Right lobe of liver (tissue), 6 donors: ENCODE results near the gene DNAH1. TPM values are rescaled to one million over a fixed set of nuclear protein-coding genes. Genes with fewer than 3 reads are reported as not detected.
"Not testable (repeated sequence)": the region's sequence is repeated elsewhere in the genome, so short reads cannot be mapped to it uniquely, and the experiment has no call there.

Experiments
- ATAC-seq, 4 donors: fragments of 200-7000 bp; cut with Tn5 transposase; one replicate each; pipeline ENCODE4 v1.9.1; 2020; ENCODE audit warnings: mild to moderate bottlenecking in 4 of 4, moderate library complexity in 4 of 4
- DNase-seq, 3 donors: peaks; one replicate each; pipeline ENCODE4 v3.0.0-alpha.2; 2020
- H3K27ac ChIP-seq, 3 donors: fragments of 200-600 bp; one replicate each; pipeline ENCODE4 v1.8.0; 2022
- H3K27me3 ChIP-seq, 2 donors: fragments of 200-600 bp; one replicate each; pipeline ENCODE4 v1.8.0; 2022
- H3K36me3 ChIP-seq, 4 donors: fragments of 200-600 bp; sonication (generic) in 1 of 4; one replicate each; pipeline versions ENCODE4 v1.5.1 to v1.8.0; 2017 to 2022; ENCODE audit warnings: control low read depth in 1 of 4
- H3K4me1 ChIP-seq, 4 donors: fragments of 200-600 bp; sonication (generic) in 1 of 4; one replicate each; pipeline versions ENCODE4 v1.5.1 to v1.8.0; 2017 to 2022; ENCODE audit warnings: control low read depth in 1 of 4
- H3K4me3 ChIP-seq, 3 donors: fragments of 200-600 bp; one replicate each; pipeline ENCODE4 v1.8.0; 2022
- H3K9me3 ChIP-seq, 4 donors: fragments of 200-600 bp; sonication (generic) in 1 of 4; one replicate each; pipeline versions ENCODE4 v1.5.1 to v1.8.0; 2017 to 2022; ENCODE audit warnings: control low read depth in 1 of 4
- POLR2A ChIP-seq: fragments of 450-650 bp; IDR thresholded peaks from one replicate; pipeline ENCODE4 v1.6.1; 2017; ENCODE audit warnings: antibody characterized with exemption, mild to moderate bottlenecking
- WGBS: methylation state at CpG from one replicate; pipeline ENCODE4 v1.1.6; 2018; ENCODE audit warnings: low coverage, low lambda C conversion rate; ENCODE audit not compliant: insufficient coverage; ENCODE audit errors: missing lambda C conversion rate; 5-methylcytosine and 5-hydroxymethylcytosine counted together
- intact Hi-C, 2 donors: fragments of 100-400 bp; cut with DNase I; formaldehyde crosslinking; loops; one replicate each; pipeline versions ENCODE4 v1.11.2 to v1.14.1; 2022
- total RNA-seq, 6 experiments: library from RNA; depleted of rRNA in 2 of 6; stranded (reverse); fragments of >200 nt in 2 of 6; fragmentation: NEBNext Ultra II Directional in 3 of 6; extraction: Animal tissue kit (Norgen Biotek cat#: 25700) in 3 of 6; gene quantifications; one replicate each; pipeline versions ENCODE4 v1.1.0 to v1.2.4, GENCODE V29; 2016 to 2023
- TF ChIP-seq, protein P1 (sequence below), 4 donors: fragments of 200-600 bp in 3 of 4; fragments of 450-650 bp in 1 of 4; IDR thresholded peaks; one replicate each; pipeline versions ENCODE4 v1.5.1 to v1.8.0; 2016 to 2022; ENCODE audit warnings: antibody characterized with exemption in 4 of 4, mild to moderate bottlenecking in 2 of 4
- donor health status: DM: no; HTN: yes; CAD: no.
- donor health status: DM: no; HTN: no; CAD: no.
- donor health status: DM: no; HTN: no; CAD: no.
- donor health status: DM: no; HTN: yes; CAD: no.
- donor health status: DM: no; HTN: yes; CAD: no.

DNAH1 gene
- total RNA-seq, 6 experiments from 2014 or later, result 1.6 to 11.2 (median 8.1) TPM

DNA sequence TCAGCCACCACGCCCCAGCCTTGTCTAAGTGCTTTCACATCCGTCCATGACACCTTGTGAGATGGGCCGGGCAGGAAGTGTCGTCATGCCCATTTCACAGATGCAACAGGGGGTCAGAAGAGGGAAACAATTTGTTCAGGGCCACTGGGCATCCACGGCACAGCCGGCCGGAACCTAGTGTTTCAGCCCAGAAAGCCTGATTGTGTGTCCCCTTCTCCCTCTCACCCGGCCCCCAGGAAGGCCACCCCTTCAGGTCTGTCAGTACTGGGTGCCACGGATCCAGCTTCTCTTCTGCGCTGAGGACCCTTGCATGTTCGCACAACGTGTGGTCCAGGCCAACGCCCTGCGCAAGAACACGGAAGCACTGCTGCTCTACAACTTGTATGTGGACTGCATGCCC lies 15.8 kb downstream of the DNAH1 start:
- Histone ChIP-seq H3K27me3 (no peaks in the 10 kb centered on the region), H3K36me3 (peaks cover 0 to 9% (median 0%) of the 10 kb centered on the region in 4 donors), H3K4me1 (peaks cover 0 to 11% (median 5%) of the 10 kb centered on the region in 4 donors), H3K27ac (no peak overlapping the region), H3K4me3 (no peak overlapping the region), H3K9me3 (no peaks in the 10 kb centered on the region)
- DNase-seq (peak in 1 of 3 donors; percentile 36), ATAC-seq (no peak)
- intact Hi-C loops, result loop anchor here in 1 of 2 donors (5.0 kb wide), 1 partner anchor 105 kb away; the partner anchor contains the start of gene TLR9
- TF ChIP-seq, protein P1, sequence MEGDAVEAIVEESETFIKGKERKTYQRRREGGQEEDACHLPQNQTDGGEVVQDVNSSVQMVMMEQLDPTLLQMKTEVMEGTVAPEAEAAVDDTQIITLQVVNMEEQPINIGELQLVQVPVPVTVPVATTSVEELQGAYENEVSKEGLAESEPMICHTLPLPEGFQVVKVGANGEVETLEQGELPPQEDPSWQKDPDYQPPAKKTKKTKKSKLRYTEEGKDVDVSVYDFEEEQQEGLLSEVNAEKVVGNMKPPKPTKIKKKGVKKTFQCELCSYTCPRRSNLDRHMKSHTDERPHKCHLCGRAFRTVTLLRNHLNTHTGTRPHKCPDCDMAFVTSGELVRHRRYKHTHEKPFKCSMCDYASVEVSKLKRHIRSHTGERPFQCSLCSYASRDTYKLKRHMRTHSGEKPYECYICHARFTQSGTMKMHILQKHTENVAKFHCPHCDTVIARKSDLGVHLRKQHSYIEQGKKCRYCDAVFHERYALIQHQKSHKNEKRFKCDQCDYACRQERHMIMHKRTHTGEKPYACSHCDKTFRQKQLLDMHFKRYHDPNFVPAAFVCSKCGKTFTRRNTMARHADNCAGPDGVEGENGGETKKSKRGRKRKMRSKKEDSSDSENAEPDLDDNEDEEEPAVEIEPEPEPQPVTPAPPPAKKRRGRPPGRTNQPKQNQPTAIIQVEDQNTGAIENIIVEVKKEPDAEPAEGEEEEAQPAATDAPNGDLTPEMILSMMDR (IDR thresholded peaks at IDR 0.05), result no peak
- TF ChIP-seq POLR2A, result no peak
- no CpG with 5 or more reads among the region's 15 CpGs for WGBS

DNA sequence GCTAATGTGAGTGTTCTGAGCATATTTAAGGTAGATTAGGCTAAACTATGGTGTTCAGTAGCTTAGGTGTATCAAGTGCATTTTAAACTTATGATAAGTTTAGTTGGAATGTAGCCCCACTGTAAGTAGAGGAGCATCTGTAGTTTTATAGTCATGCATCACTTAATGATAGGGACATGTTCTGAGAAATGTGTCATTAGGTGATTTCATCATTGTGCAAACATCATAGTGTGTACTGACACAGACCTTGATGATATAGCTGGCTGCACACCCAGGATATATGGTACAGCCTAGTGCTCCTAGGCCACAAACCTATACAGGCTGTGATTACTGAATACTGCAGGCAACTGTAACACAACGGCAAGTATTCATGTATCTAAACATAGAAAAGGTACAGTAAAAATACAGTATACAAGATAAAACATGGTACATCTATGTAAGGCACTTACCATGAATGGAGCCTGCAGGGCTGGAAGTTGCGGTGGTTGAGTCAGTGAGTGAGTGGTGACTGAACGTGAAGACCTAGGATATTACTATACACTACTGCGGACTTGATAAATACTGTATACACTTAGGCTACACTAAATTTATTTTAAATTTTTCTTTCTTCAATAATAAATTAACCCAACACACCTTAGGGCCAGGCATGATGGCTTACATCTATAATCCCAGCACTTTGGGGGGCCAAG lies 17.9 kb downstream of the DNAH1 start:
- Histone ChIP-seq H3K36me3 (peaks cover 0 to 9% (median 0%) of the 10 kb centered on the region in 4 donors), H3K4me3 (no peak overlapping the region), H3K27me3 (no peaks in the 10 kb centered on the region), H3K4me1 (no peaks in the 10 kb centered on the region), H3K9me3 (no peaks in the 10 kb centered on the region), H3K27ac (no peak overlapping the region)
- TF ChIP-seq, protein P1 (IDR thresholded peaks at IDR 0.05), result no peak
- TF ChIP-seq POLR2A, result no peak
- ATAC-seq (peak in 1 of 4 donors; percentile 85), DNase-seq (no peak)
- WGBS, result 100% methylated on average over 4 of the region's 4 CpGs
- intact Hi-C loops, result loop anchor here in 1 of 2 donors (5.0 kb wide), 1 partner anchor 107 kb away; the partner anchor contains the start of gene TLR9

DNA sequence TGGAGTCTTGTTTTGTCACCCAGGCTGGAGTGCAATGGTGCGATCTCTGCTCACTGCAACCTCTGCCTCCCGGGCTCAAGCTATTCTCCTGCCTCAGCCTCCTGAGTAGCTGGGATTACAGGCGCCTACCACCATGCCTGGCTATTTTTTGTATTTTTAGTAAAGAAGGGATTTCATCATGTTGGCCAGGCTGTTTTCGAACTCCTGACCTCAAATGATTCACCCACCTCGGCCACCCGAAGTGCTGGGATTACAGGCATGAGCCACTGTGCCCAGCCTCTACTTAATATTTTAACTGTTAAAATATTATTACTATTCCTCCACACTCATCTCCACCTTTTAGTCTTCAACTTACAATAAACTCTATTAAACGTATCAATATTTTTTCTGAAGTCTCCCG lies 22.0 kb downstream of the DNAH1 start:
- ATAC-seq, H3K4me1 ChIP-seq, H3K36me3 ChIP-seq, H3K27me3 ChIP-seq, intact Hi-C loops, H3K9me3 ChIP-seq, H3K4me3 ChIP-seq, H3K27ac ChIP-seq: not testable (repeated sequence)
- peak in 1 of 3 donors; percentile 2 for DNase-seq
- WGBS, result 54% methylated on average over 6 of the region's 8 CpGs

DNA sequence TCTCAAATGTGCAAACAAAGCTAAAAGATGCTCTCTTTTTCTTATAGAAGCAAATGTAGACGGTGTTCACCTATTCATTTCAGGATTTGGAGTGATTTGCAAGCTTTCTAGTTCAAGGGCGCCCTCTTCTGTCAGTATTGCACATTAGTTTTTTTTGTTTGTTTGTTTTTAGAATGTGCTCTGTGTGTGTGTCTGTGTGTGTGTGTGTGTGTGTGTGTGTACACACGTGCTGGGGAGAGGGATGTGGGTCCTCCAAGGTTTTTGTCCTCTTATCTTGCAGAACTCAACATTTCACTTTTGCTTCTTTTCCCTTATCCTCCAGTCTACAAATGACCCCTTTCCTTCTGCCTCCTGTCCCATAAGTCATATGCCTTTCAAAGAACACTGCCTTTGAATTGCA lies 23.5 kb downstream of the DNAH1 start:
- Histone ChIP-seq H3K4me3 (no peak overlapping the region), H3K36me3 (peaks cover 0 to 3% (median 0%) of the 10 kb centered on the region in 4 donors), H3K4me1 (no peaks in the 10 kb centered on the region), H3K27me3 (no peaks in the 10 kb centered on the region), H3K9me3 (no peaks in the 10 kb centered on the region), H3K27ac (no peak overlapping the region)
- ATAC-seq, result peak; percentile 86 to 95 (median 91)
- TF ChIP-seq, protein P1 (IDR thresholded peaks at IDR 0.05), result peak; percentile 62 to 68 (median 62)
- no peak for TF ChIP-seq POLR2A
- intact Hi-C loops, result loop anchor here (5.0 kb wide), 2 partner anchors 47 to 107 kb away; no protein-coding TSS in a partner anchor
- peak in 1 of 3 donors; percentile 37 for DNase-seq
- 2% methylated on average over 3 of the region's 3 CpGs for WGBS

DNA sequence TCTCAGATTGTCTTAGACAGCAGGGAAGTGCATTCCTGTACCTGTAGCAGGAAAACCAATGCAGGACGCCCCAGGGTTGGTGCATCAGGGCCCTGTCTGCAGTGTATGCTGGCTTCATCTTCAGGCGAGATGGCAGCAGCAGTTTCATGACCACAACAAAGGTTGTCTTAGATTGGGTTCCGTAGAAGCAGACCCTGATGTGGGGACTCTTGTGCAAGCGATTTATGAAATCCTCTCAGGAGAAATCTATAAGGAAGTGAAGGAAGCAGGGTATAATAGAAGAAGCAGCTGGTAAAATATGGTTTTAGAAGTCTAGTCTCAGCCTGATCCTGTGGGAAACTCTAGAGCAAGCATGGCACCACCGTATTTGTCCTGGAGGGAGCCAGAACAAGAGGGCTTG lies 25.0 kb downstream of the DNAH1 start:
- DNase-seq (peak in 1 of 3 donors; percentile 32), ATAC-seq (no peak)
- Histone ChIP-seq H3K4me1 (no peaks in the 10 kb centered on the region), H3K27ac (no peak overlapping the region), H3K4me3 (no peak overlapping the region), H3K27me3 (no peaks in the 10 kb centered on the region), H3K36me3 (peaks cover 0 to 5% (median 0%) of the 10 kb centered on the region in 4 donors), H3K9me3 (no peaks in the 10 kb centered on the region)
- TF ChIP-seq, protein P1 (IDR thresholded peaks at IDR 0.05), result no peak
- intact Hi-C loops, result loop anchor here (5.0 kb wide), 2 partner anchors 49 to 109 kb away; no protein-coding TSS in a partner anchor
- WGBS, result 75% methylated on average over 5 of the region's 5 CpGs
